ENCODE measurements around the gene PLCL1. TPM values are rescaled to one million over a fixed set of nuclear protein-coding genes. Genes with fewer than 3 reads are reported as not detected.

Gene PLCL1
- total RNA-seq, 2 donors from 2014 or later: 0.04 to 0.11 TPM

GRCh38 chr2:197813093-197813787 is 8.8 kb downstream of the PLCL1 start:
- H3K4me3 Mint-ChIP-seq: no peak overlapping the region
- no peaks in the 10 kb centered on the region for H3K4me1 Mint-ChIP-seq
- 38 to 60% methylated on average over 1 to 2 of the region's 3 CpGs for WGBS, 2 experiments (ENCODE audit: insufficient coverage in 1 of 2, insufficient read length in 1 of 2)
- Histone ChIP-seq H3K27me3 (ENCODE audit: control insufficient read depth, insufficient read depth, low read length, poor library complexity, severe bottlenecking) (peaks cover 11% of the 10 kb centered on the region), H3K36me3 (ENCODE audit: control insufficient read depth, insufficient read depth, low read length) (no peaks in the 10 kb centered on the region), H3K9ac (ENCODE audit: extremely low read depth, low read length, poor library complexity, severe bottlenecking) (no peak overlapping the region), H3K27ac (ENCODE audit: low read depth, low read length) (no peak overlapping the region), H3K4me3 (ENCODE audit: low read length) (no peak overlapping the region), H3K9me3 (ENCODE audit: control insufficient read depth, low read length) (no peaks in the 10 kb centered on the region), H3K4me1 (ENCODE audit: control insufficient read depth, insufficient read depth, low read length) (no peaks in the 10 kb centered on the region)
- peak; percentile 86 for TF ChIP-seq CTCF (conservative IDR thresholded peaks at IDR 0.05)
- no peaks in the 10 kb centered on the region for H3K36me3 Mint-ChIP-seq (ENCODE audit: low read depth)
- H3K9me3 Mint-ChIP-seq: no peaks in the 10 kb centered on the region
- no peak overlapping the region for H3K27ac Mint-ChIP-seq
- peak; percentile 47 for DNase-seq
- peaks cover 11% of the 10 kb centered on the region for H3K27me3 Mint-ChIP-seq (ENCODE audit: insufficient read depth)

GRCh38 chr2:197814526-197814925 is 10.1 kb downstream of the PLCL1 start:
- no peak for DNase-seq
- Histone ChIP-seq H3K27me3 (ENCODE audit: control insufficient read depth, insufficient read depth, low read length, poor library complexity, severe bottlenecking) (no peaks in the 10 kb centered on the region), H3K4me1 (ENCODE audit: control insufficient read depth, insufficient read depth, low read length) (no peaks in the 10 kb centered on the region), H3K36me3 (ENCODE audit: control insufficient read depth, insufficient read depth, low read length) (no peaks in the 10 kb centered on the region), H3K4me3 (ENCODE audit: low read length) (no peak overlapping the region), H3K27ac (ENCODE audit: low read depth, low read length) (no peak overlapping the region), H3K9ac (ENCODE audit: extremely low read depth, low read length, poor library complexity, severe bottlenecking) (no peak overlapping the region), H3K9me3 (ENCODE audit: control insufficient read depth, low read length) (no peaks in the 10 kb centered on the region)
- TF ChIP-seq CTCF (conservative IDR thresholded peaks at IDR 0.05): no peak
- no peaks in the 10 kb centered on the region for H3K4me1 Mint-ChIP-seq
- 88 to 100% methylated on average over 1 to 2 of the region's 2 CpGs for WGBS, 2 experiments (ENCODE audit: insufficient coverage in 1 of 2, insufficient read length in 1 of 2)
- H3K9me3 Mint-ChIP-seq: no peaks in the 10 kb centered on the region
- H3K36me3 Mint-ChIP-seq (ENCODE audit: low read depth): no peaks in the 10 kb centered on the region
- no peak overlapping the region for H3K4me3 Mint-ChIP-seq
- H3K27me3 Mint-ChIP-seq (ENCODE audit: insufficient read depth): peaks cover 2% of the 10 kb centered on the region
- no peak overlapping the region for H3K27ac Mint-ChIP-seq

GRCh38 chr2:197821550-197822289 is 17.3 kb downstream of the PLCL1 start:
- no peaks in the 10 kb centered on the region for H3K4me1 Mint-ChIP-seq
- H3K27ac ChIP-seq (ENCODE audit: low read depth, low read length): no peak overlapping the region
- H3K9me3 Mint-ChIP-seq: no peaks in the 10 kb centered on the region
- no peak for DNase-seq
- H3K36me3 Mint-ChIP-seq (ENCODE audit: low read depth): no peaks in the 10 kb centered on the region
- H3K27ac Mint-ChIP-seq: no peak overlapping the region
- H3K27me3 ChIP-seq (ENCODE audit: control insufficient read depth, insufficient read depth, low read length, poor library complexity, severe bottlenecking): no peaks in the 10 kb centered on the region
- H3K4me3 Mint-ChIP-seq: no peak overlapping the region
- H3K9me3 ChIP-seq (ENCODE audit: control insufficient read depth, low read length): no peaks in the 10 kb centered on the region
- no peaks in the 10 kb centered on the region for H3K36me3 ChIP-seq (ENCODE audit: control insufficient read depth, insufficient read depth, low read length)
- WGBS, 2 experiments (ENCODE audit: insufficient coverage in 1 of 2, insufficient read length in 1 of 2): 89 to 100% methylated on average over 2 of the region's 2 CpGs
- H3K9ac ChIP-seq (ENCODE audit: extremely low read depth, low read length, poor library complexity, severe bottlenecking): no peak overlapping the region
- H3K4me3 ChIP-seq (ENCODE audit: low read length): no peak overlapping the region
- H3K4me1 ChIP-seq (ENCODE audit: control insufficient read depth, insufficient read depth, low read length): no peaks in the 10 kb centered on the region
- TF ChIP-seq CTCF (conservative IDR thresholded peaks at IDR 0.05): no peak
- no peaks in the 10 kb centered on the region for H3K27me3 Mint-ChIP-seq (ENCODE audit: insufficient read depth)

All from endodermal cell (in vitro differentiated cells).